HepG2 (cell line): ENCODE measurements around the gene VBP1. TPM values are rescaled to one million over a fixed set of nuclear protein-coding genes. Genes with fewer than 3 reads are reported as not detected.

ENCODE experiments used
- ATAC-seq: fragments of 200-7000 bp; cut with Tn5 transposase; 3 replicates; pipeline ENCODE4 v1.9.1; 2020; ENCODE audit warnings: mild to moderate bottlenecking, moderate library complexity
- BruUV-seq: library from RNA; stranded (reverse); fragments of 400-500 nt; replicated peaks from 2 replicates; lab custom pipeline; 2021; lab: Mats Ljungman, UMichigan
- CTCF ChIA-PET: fragments of 300-600 bp; formaldehyde crosslinking; extraction: SDS; loops from one replicate; lab custom pipeline; 2021; ENCODE audit warnings: low total read pairs, inconsistent platforms, low intra/inter-chr PET ratio; lab: Yijun Ruan, JAX
- POLR2A ChIA-PET: fragments of 350-600 bp; sonication (Branson Sonifier 250); formaldehyde crosslinking; loops from one replicate; lab custom pipeline; 2020; ENCODE audit warnings: antibody characterized with exemption, inconsistent platforms; lab: Yijun Ruan, JAX
- DNase-seq: peaks from one replicate; pipeline ENCODE4 v3.0.0-alpha.2; 2015; ENCODE audit warnings: low spot score
- FAIRE-seq: peaks from 3 replicates; lab custom pipeline; 2011; peaks lifted over from hg19 to GRCh38; lab: Jason Lieb, UNC
- H2AFZ ChIP-seq: one replicate; pipeline ENCODE4 v1.6.1; 2011; ENCODE audit warnings: low read length, inconsistent platforms
- H3K27ac ChIP-seq: fragments of 300-600 bp; 3 replicates; pipeline ENCODE4 v1.8.0; 2011; ENCODE audit warnings: mixed run types, mild to moderate bottlenecking, mixed read lengths, low read length, inconsistent platforms; ENCODE audit not compliant: insufficient read depth; ENCODE audit errors: extremely low read length
- H3K27me3 ChIP-seq, 2 experiments: fragments of 200-600 bp in 1 of 2; 2 replicates in 1 of 2; 3 replicates in 1 of 2; pipeline versions ENCODE4 v1.6.0 to v1.8.0; 2011; ENCODE audit warnings: low read length in 2 of 2, mild to moderate bottlenecking in 2 of 2, moderate library complexity in 2 of 2, inconsistent platforms in 1 of 2; ENCODE audit not compliant: insufficient read depth in 2 of 2, control insufficient read depth in 1 of 2
- H3K36me3 ChIP-seq, 2 experiments: fragments of 200-600 bp in 1 of 2; replicated peaks in 1 of 2; 2 replicates in 1 of 2; 3 replicates in 1 of 2; pipeline versions ENCODE4 v1.5.1 to v1.8.0; 2011; ENCODE audit warnings: low read length in 2 of 2, inconsistent platforms in 1 of 2; ENCODE audit not compliant: insufficient read depth in 2 of 2, control insufficient read depth in 1 of 2
- H3K4me1 ChIP-seq: 2 replicates; pipeline ENCODE4 v1.5.1; 2012; ENCODE audit warnings: low read length, inconsistent platforms; ENCODE audit not compliant: insufficient read depth
- H3K4me2 ChIP-seq: 2 replicates; pipeline ENCODE4 v1.6.0; 2011; ENCODE audit warnings: low read depth, low read length, inconsistent platforms
- H3K4me3 ChIP-seq, 3 experiments: fragments of 200-600 bp in 1 of 3; sonication (generic), shearing (Covaris generic) in 1 of 3; replicated peaks in 1 of 3; 2 replicates each; pipeline ENCODE4 v1.5.1; 2011 to 2016; ENCODE audit warnings: low read length in 3 of 3, inconsistent platforms in 2 of 3, low read depth in 2 of 3, mild to moderate bottlenecking in 2 of 3, control low read depth in 1 of 3, mixed read lengths in 1 of 3; ENCODE audit not compliant: insufficient read depth in 1 of 3
- H3K79me2 ChIP-seq: one replicate; pipeline ENCODE4 v1.6.1; 2011; ENCODE audit warnings: low read length, inconsistent platforms; ENCODE audit not compliant: insufficient read depth
- H3K9ac ChIP-seq: 2 replicates; pipeline ENCODE4 v1.6.0; 2011; ENCODE audit warnings: mild to moderate bottlenecking, low read depth, low read length, inconsistent platforms; ENCODE audit not compliant: insufficient read depth
- H3K9me3 ChIP-seq: 2 replicates; pipeline ENCODE4 v1.5.1; 2012; ENCODE audit warnings: mild to moderate bottlenecking, low read length
- H4K20me1 ChIP-seq: 2 replicates; pipeline ENCODE4 v1.6.0; 2011; ENCODE audit warnings: inconsistent platforms, mild to moderate bottlenecking, low read length, moderate library complexity; ENCODE audit not compliant: insufficient read depth
- ATF4 ChIP-seq, 2 experiments: fragments of 450-650 bp in 1 of 2; sonication (generic) in 1 of 2; formaldehyde crosslinking; IDR thresholded peaks; 2 replicates each; pipeline versions ENCODE4 v1.5.0 to v1.8.0; 2020 to 2022; ENCODE audit warnings: mild to moderate bottlenecking in 1 of 2, missing genetic modification reagents in 1 of 2
- BCLAF1 ChIP-seq: fragments of 450-650 bp; IDR thresholded peaks from 2 replicates; pipeline ENCODE4 v1.6.1; 2017; ENCODE audit warnings: mild to moderate bottlenecking
- CEBPB ChIP-seq: IDR thresholded peaks from 2 replicates; pipeline ENCODE4 v1.6.1; 2011; ENCODE audit warnings: low read depth, low read length, improper control_type of control experiment, borderline replicate concordance
- DMAP1 ChIP-seq: IDR thresholded peaks from 2 replicates; pipeline ENCODE4 v1.6.1; 2016
- FOSL2 ChIP-seq: sonication (generic); formaldehyde crosslinking; IDR thresholded peaks from 2 replicates; pipeline ENCODE4 v1.4.0; 2020; ENCODE audit warnings: missing genetic modification reagents
- GABPB1 ChIP-seq: IDR thresholded peaks from 2 replicates; pipeline ENCODE4 v1.6.1; 2016; ENCODE audit warnings: mild to moderate bottlenecking, missing genetic modification reagents, moderate library complexity, missing compliant biosample characterization
- JUND ChIP-seq: sonication (generic); formaldehyde crosslinking; IDR thresholded peaks from 2 replicates; pipeline ENCODE4 v1.8.0; 2022; ENCODE audit warnings: mild to moderate bottlenecking, missing genetic modification reagents
- KDM2A ChIP-seq: sonication (generic); formaldehyde crosslinking; IDR thresholded peaks from 2 replicates; pipeline ENCODE4 v1.4.0; 2020; ENCODE audit warnings: low read depth, missing genetic modification reagents, borderline replicate concordance
- KDM3A ChIP-seq: IDR thresholded peaks from 2 replicates; pipeline ENCODE4 v1.6.1; 2018; ENCODE audit warnings: low read depth, missing compliant biosample characterization
- LRRFIP1 ChIP-seq: sonication (generic); formaldehyde crosslinking; conservative IDR thresholded peaks from 2 replicates; pipeline ENCODE4 v1.4.0; 2020; ENCODE audit warnings: missing genetic modification reagents
- MXI1 ChIP-seq: IDR thresholded peaks from 3 replicates; pipeline ENCODE4 v1.6.1; 2012; ENCODE audit warnings: low read depth, low read length, inconsistent platforms, borderline replicate concordance
- PHF20 ChIP-seq: sonication (generic); formaldehyde crosslinking; IDR thresholded peaks from 2 replicates; pipeline ENCODE4 v1.5.0; 2020; ENCODE audit warnings: mild to moderate bottlenecking, missing genetic modification reagents
- SRF ChIP-seq: IDR thresholded peaks from 2 replicates; pipeline ENCODE4 v1.6.1; 2011; ENCODE audit warnings: mild to moderate bottlenecking, low read depth, low read length, moderate library complexity
- ZNF432 ChIP-seq: sonication (generic); formaldehyde crosslinking; IDR thresholded peaks from 2 replicates; pipeline ENCODE4 v1.5.0; 2020; ENCODE audit warnings: missing genetic modification reagents, mild to moderate bottlenecking, borderline replicate concordance
- ZNF598 ChIP-seq: sonication (generic); formaldehyde crosslinking; IDR thresholded peaks from 2 replicates; pipeline ENCODE4 v1.5.1; 2020; ENCODE audit warnings: mild to moderate bottlenecking, missing genetic modification reagents, borderline replicate concordance
- WGBS: methylation state at CpG from one replicate; pipeline ENCODE4 v1.1.6; 2017; ENCODE audit warnings: low lambda C conversion rate; 5-methylcytosine and 5-hydroxymethylcytosine counted together
- in situ Hi-C: cut with HindIII; loops from 2 replicates; pipeline ENCODE4 v1.10.0; 2017; ENCODE audit warnings: low pct_unique_long_range_greater_than_20kb; ENCODE audit not compliant: extremely low pct_ligation_motif_present
- intact Hi-C: fragments of 100-400 bp; cut with micrococcal nuclease; formaldehyde crosslinking; loops from one replicate; pipeline ENCODE4 v1.10.0; 2022; ENCODE audit not compliant: unreplicated experiment
- polyA plus RNA-seq, 8 experiments: library from polyadenylated mRNA; depleted of rRNA in 3 of 8; stranded (reverse) in 7 of 8; unstranded in 1 of 8; fragments of >200 nt; fragmentation: Illumina TruSeq in 4 of 8; extraction: Trizol in 4 of 8; gene quantifications; 2 replicates each; pipeline versions ENCODE4 v1.2.1 to v1.2.3, GENCODE V29; 2011 to 2016; ENCODE audit warnings: low read depth in 4 of 8, missing spikeins in 1 of 8, mixed read lengths in 1 of 8; ENCODE audit not compliant: insufficient read depth in 1 of 8
- total RNA-seq, 5 experiments: library from RNA; depleted of rRNA; stranded (reverse); fragments of >200 nt; fragmentation: Illumina TruSeq; extraction: Trizol; gene quantifications; 2 replicates each; pipeline ENCODE4 v1.2.3, GENCODE V29; 2016; ENCODE audit warnings: low read depth in 1 of 5

VBP1 gene
- total and polyA plus RNA-seq, 2 of the 13 experiments (the other 11 are each of a cell fraction or from before 2014, with no cell fraction given), result 20.4 to 72.6 TPM

- TF ChIP-seq LRRFIP1 (CRISPR knock-in tag), result no peak
- TF ChIP-seq PHF20, result no peak
Observed at GRCh38 chrX:155262970-155263754, 46.9 kb downstream of the VBP1 start (continued).

GRCh38 chrX:155263854-155264628 is 47.8 kb downstream of the VBP1 start, which contains the start of gene RAB39B:
TSS of gene RAB39B (minus strand) at chrX:155264491. CDS start at chrX:155264288, 203 bp downstream.
- H3K4me2 ChIP-seq, result peak within 1 kb of the TSS; percentile 63
- no peaks in the 10 kb centered on the region for H3K27me3 ChIP-seq
- H3K9ac ChIP-seq, result no peak within 1 kb of the TSS
- ChIA-PET POLR2A (no interaction called here), CTCF (no interaction called here)
- no peak within 1 kb of the TSS for H2AFZ ChIP-seq
- DNase-seq (peak; percentile 26), ATAC-seq (peak; percentile 93), FAIRE-seq (peak; percentile 12)
- BruUV-seq, result no TSS peak
- H3K36me3 ChIP-seq, result no peaks in the 10 kb centered on the region
- peaks cover 9% of the 10 kb centered on the region for H3K4me1 ChIP-seq
- in situ Hi-C loops (no loop called here), intact Hi-C loops (no loop called here)
- no peaks in the 10 kb centered on the region for H3K9me3 ChIP-seq
- H3K27ac ChIP-seq, result no peak within 1 kb of the TSS
- H3K79me2 ChIP-seq, result no peaks in the 10 kb centered on the region
- no peaks in the 10 kb centered on the region for H4K20me1 ChIP-seq
- peak within 1 kb of the TSS; percentile 12 to 41 (median 26); a peak in 4 of 6 replicates for H3K4me3 ChIP-seq
- WGBS, result 7% methylated on average over 7 of the region's 58 CpGs
- TF ChIP-seq FOSL2 (peak; percentile 92), KDM3A (no peak), BCLAF1 (no peak), SRF (peak; percentile 59; the same call in 1 of the 2 replicates), KDM2A (CRISPR knock-in tag) (no peak), CEBPB (0 out of 2 replicates have a peak, but pooled peaks have one; percentile 5), ATF4 (CRISPR knock-in tag; IDR thresholded peaks at IDR 0.05) (peak in 1 of 2 experiments; percentile 58; a peak in 1 of 4 replicates), ZNF432 (CRISPR knock-in tag) (no peak), DMAP1 (no peak), JUND (peak; percentile 70), MXI1 (no peak), GABPB1 (peak; percentile 28; the same call in 1 of the 2 replicates), ZNF598 (no peak)
